Measurements from ENCODE around the gene IKZF2.

DNA sequence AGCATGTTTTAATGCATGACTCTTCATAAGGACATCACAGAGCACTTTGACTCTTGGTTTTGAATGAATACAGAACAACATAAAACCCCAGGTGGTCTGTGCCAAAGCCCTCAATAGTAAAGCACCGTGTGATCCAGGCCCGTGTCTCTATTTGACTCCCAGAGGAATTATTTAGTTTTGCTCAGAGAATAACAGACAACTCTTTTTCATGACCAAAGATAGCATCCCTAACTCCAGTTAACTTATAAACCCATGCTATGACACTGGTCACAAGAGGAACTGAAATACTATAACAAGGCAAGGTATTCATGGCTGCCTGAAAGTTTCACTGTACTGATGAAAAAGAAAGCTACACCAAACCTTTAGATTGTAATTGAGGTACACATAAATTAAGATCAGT, 128.4 kb downstream of the IKZF2 start:
- TF ChIP-seq, protein P1, sequence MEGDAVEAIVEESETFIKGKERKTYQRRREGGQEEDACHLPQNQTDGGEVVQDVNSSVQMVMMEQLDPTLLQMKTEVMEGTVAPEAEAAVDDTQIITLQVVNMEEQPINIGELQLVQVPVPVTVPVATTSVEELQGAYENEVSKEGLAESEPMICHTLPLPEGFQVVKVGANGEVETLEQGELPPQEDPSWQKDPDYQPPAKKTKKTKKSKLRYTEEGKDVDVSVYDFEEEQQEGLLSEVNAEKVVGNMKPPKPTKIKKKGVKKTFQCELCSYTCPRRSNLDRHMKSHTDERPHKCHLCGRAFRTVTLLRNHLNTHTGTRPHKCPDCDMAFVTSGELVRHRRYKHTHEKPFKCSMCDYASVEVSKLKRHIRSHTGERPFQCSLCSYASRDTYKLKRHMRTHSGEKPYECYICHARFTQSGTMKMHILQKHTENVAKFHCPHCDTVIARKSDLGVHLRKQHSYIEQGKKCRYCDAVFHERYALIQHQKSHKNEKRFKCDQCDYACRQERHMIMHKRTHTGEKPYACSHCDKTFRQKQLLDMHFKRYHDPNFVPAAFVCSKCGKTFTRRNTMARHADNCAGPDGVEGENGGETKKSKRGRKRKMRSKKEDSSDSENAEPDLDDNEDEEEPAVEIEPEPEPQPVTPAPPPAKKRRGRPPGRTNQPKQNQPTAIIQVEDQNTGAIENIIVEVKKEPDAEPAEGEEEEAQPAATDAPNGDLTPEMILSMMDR (IDR thresholded peaks at IDR 0.05), result no peak
- no peak for TF ChIP-seq POLR2A (IDR thresholded peaks at IDR 0.05)
- no peak for TF ChIP-seq POLR2AphosphoS5 (IDR thresholded peaks at IDR 0.05; ENCODE audit: insufficient read depth in 1 of 2, low read depth in 1 of 2)
